Naive B cell (primary cell): Measurements from ENCODE around the gene BMPER. TPM values are rescaled to one million over a fixed set of nuclear protein-coding genes. Genes with fewer than 3 reads are reported as not detected.
"Not testable (repeated sequence)": the region's sequence is repeated elsewhere in the genome, so short reads cannot be mapped to it uniquely, and the experiment has no call there.

Experiments
- ATAC-seq, 2 donors: fragments of 150-1000 bp; cut with Tn5 transposase; 2 replicates each; pipeline ENCODE4 v1.10.0; 2021; ENCODE audit warnings: low read depth in 2 of 2, mild to moderate bottlenecking in 2 of 2, moderate library complexity in 2 of 2
- DNase-seq: peaks from one replicate; pipeline ENCODE4 v3.0.0; 2022
- H3K27ac Mint-ChIP-seq, 6 donors: one replicate each; pipeline ENCODE4 v1.8.0; 2020 to 2022; ENCODE audit warnings: mild to moderate bottlenecking in 6 of 6, mixed read lengths in 6 of 6, moderate library complexity in 5 of 6, inconsistent platforms in 2 of 6
- H3K27me3 Mint-ChIP-seq, 3 donors: one replicate each; pipeline ENCODE4 v1.8.0; 2021 to 2022; ENCODE audit warnings: mixed read lengths in 3 of 3, mild to moderate bottlenecking in 1 of 3
- H3K36me3 Mint-ChIP-seq, 2 donors: one replicate each; pipeline ENCODE4 v1.8.0; 2020 to 2022; ENCODE audit warnings: mixed read lengths in 2 of 2, inconsistent platforms in 1 of 2, mild to moderate bottlenecking in 1 of 2
- H3K4me1 Mint-ChIP-seq, 3 donors: one replicate each; pipeline ENCODE4 v1.8.0; 2020 to 2022; ENCODE audit warnings: mixed read lengths in 3 of 3, inconsistent platforms in 1 of 3, mild to moderate bottlenecking in 1 of 3, moderate library complexity in 1 of 3
- H3K4me3 Mint-ChIP-seq, 8 donors: one replicate each; pipeline ENCODE4 v1.8.0; 2020 to 2022; ENCODE audit warnings: mild to moderate bottlenecking in 8 of 8, mixed read lengths in 8 of 8, moderate library complexity in 8 of 8, inconsistent platforms in 2 of 8
- H3K9me3 Mint-ChIP-seq, 7 donors: one replicate each; pipeline ENCODE4 v1.8.0; 2020 to 2022; ENCODE audit warnings: mixed read lengths in 7 of 7, mild to moderate bottlenecking in 5 of 7, inconsistent platforms in 2 of 7, moderate library complexity in 1 of 7
- polyA plus RNA-seq, 6 donors: library from polyadenylated mRNA; unstranded; fragments of 300-500 nt; fragmentation: Illumina TruSeq; gene quantifications; one replicate each; pipeline ENCODE4 v1.2.3, GENCODE V29; 2021; ENCODE audit warnings: low read depth in 6 of 6

The BMPER gene
- polyA plus RNA-seq, 6 donors from 2014 or later = not detected

DNA sequence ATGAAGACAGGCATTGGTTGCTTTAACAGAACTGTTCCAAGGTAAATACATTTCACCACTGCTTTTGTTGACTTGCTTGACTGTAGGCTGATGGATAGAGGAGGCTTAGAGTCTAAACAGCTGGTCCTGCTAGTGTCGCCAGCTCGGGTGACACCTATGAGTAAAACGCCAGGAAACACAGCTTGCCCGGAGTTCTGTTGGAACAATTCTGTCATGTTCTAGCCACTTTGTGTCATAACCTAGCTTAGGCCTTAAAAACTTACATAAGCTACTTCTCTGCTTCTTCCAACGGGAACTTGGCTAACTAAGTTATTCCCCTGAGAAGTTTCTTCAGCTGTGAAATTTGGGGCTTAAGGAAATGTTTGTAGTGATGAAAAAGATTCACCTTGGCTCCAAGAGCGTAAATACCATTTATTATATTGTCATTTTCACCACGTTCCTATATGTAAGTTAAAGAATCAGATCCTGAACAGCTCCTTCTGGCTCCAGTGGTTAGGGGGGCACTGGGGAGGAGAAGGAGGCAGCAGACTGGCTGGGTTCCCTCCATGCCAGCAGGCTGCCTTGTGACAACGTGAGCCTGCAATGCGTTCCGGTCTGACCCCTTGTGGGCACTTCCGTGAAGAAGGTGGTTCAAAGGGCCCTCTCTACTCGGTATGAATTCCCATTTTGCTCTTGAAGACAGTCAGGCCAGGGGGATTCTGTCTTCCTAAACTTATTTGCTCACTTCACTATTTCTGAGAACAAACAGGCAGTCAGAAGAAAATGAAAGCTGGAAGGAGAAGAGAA is 253.2 kb downstream of the BMPER start:
- no peaks in the 10 kb centered on the region for H3K4me1 Mint-ChIP-seq
- ATAC-seq = no peak
- no peaks in the 10 kb centered on the region for H3K27me3 Mint-ChIP-seq
- peaks cover 0 to 4% (median 0%) of the 10 kb centered on the region in 7 donors for H3K9me3 Mint-ChIP-seq
- no peaks in the 10 kb centered on the region for H3K36me3 Mint-ChIP-seq
- no peak overlapping the region for H3K27ac Mint-ChIP-seq
- DNase-seq = no peak
- H3K4me3 Mint-ChIP-seq = no peak overlapping the region

DNA sequence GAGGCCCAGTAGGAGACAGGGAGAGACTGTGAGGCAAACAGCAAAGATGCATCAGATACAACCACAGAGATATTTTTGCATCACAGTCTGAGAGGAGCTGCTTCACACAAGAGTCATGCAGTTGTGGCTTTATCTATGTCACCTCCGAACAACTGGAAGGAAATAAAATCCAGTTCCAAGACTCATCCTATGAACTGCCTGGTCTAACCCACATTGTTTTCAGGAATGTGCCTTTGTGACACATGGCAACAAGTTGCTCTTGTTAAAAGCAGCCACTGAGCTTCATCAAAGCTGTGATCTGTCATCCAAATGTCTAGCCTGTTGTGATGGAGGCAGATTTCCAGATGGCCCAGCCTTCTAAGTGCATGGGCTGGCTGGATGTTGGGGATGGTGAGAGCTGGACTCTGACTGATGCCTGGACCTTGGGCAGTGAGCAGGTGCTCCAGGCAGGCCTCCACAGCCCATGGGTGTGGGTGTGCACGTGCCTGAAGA is 255.0 kb downstream of the BMPER start:
- DNase-seq = no peak
- no peak overlapping the region for H3K4me3 Mint-ChIP-seq
- no peaks in the 10 kb centered on the region for H3K36me3 Mint-ChIP-seq
- no peak for ATAC-seq
- peaks cover 0 to 8% (median 3%) of the 10 kb centered on the region in 7 donors for H3K9me3 Mint-ChIP-seq
- H3K27me3 Mint-ChIP-seq = no peaks in the 10 kb centered on the region
- H3K27ac Mint-ChIP-seq = no peak overlapping the region
- no peaks in the 10 kb centered on the region for H3K4me1 Mint-ChIP-seq

DNA sequence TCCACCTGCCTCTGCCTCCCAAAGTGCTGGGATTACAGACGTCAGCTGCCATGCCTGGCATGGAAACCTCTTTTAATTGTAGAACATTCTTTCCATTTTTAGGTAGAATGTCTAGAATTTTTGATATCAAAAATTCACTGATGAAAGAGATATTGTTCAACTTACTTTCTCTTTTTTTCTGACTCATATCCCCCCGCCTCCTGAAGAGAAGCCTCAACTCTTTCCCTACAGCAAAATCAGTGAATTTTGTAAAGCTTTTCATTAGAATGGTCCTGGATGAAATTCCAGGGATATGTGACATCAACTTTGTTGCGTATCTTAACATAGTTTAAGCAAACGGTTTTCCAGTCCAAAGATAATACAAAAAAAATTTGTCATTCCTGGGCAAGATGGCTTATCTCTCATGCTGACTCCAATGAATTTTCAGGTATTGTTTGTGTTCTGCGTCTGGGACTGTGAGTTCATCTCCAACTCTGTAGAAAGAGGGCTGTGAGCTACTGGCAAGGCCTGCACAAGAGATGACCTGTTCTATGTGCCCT is 256.8 kb downstream of the BMPER start:
- H3K9me3 Mint-ChIP-seq = peaks cover 0 to 8% (median 3%) of the 10 kb centered on the region in 7 donors
- H3K4me1 Mint-ChIP-seq = no peaks in the 10 kb centered on the region
- ATAC-seq (no peak), DNase-seq (no peak)
- no peak overlapping the region for H3K27ac Mint-ChIP-seq
- no peaks in the 10 kb centered on the region for H3K27me3 Mint-ChIP-seq
- no peaks in the 10 kb centered on the region for H3K36me3 Mint-ChIP-seq
- no peak overlapping the region for H3K4me3 Mint-ChIP-seq

DNA sequence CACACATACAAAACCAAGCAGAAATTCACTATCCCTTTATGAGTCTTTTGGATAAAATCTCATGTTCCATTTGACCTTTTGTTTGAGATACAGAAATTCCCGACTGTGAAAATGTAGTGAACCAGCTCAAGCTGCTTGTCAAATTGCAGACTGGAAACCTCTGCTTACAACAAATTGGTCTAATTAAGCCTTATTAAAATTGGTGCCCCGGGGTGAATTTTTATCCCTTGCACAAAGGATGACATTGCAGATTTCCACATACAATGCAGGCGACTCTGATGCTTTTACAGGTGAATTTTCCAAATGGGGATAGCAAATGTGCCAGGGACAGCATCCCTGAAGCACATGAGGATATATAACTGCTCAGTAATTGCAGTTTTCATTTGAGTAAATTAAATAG is 257.3 kb downstream of the BMPER start:
- Mint-ChIP-seq H3K4me1 (no peaks in the 10 kb centered on the region), H3K27me3 (no peaks in the 10 kb centered on the region), H3K36me3 (no peaks in the 10 kb centered on the region), H3K27ac (no peak overlapping the region), H3K4me3 (no peak overlapping the region), H3K9me3 (peaks cover 0 to 6% (median 3%) of the 10 kb centered on the region in 7 donors)
- no peak for DNase-seq
- ATAC-seq = no peak

DNA sequence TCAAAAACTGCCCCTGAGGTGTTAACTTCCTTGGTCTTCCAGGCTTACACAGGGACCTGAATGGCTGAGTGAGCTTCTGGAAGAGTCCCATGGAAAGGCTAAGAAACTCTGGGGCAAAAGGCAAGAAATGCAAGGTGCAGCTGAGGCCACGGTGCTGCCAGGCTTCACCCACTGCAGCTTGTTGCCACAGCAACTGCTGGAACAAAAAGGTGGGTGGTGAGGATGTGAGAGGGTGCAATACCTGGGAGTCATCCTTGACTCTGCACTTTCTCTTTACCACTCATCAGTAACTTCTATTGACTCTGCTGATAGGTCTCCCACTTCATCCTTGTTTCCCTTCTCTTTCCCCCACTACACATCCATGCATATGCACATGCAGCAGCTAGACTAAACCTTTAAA is 258.6 kb downstream of the BMPER start:
- no peak for DNase-seq
- no peak overlapping the region for H3K4me3 Mint-ChIP-seq
- peaks cover 0 to 9% (median 3%) of the 10 kb centered on the region in 7 donors for H3K9me3 Mint-ChIP-seq
- H3K36me3 Mint-ChIP-seq = no peaks in the 10 kb centered on the region
- no peaks in the 10 kb centered on the region for H3K4me1 Mint-ChIP-seq
- no peaks in the 10 kb centered on the region for H3K27me3 Mint-ChIP-seq
- H3K27ac Mint-ChIP-seq = no peak overlapping the region
- ATAC-seq = no peak

DNA sequence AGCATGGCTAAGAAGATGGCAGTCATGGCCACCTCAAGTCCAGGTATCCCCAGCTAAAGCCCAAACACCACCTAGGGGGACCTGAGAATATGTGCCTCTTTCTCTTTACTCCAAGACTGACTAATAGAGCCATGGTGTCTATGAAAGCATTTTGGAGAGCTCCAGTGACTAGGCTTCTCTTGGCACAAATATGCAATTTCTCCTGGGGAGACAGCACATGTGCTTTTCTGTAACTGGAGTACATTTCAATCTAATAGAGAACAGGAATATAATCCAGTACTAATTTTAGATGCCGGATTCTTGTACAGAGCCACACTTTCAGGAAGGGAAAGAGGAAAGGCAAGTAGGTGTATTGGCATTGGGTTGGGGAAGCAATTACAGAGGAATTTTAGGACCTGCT is 260.1 kb downstream of the BMPER start:
- DNase-seq (no peak), ATAC-seq (no peak)
- H3K36me3 Mint-ChIP-seq = no peaks in the 10 kb centered on the region
- H3K9me3 Mint-ChIP-seq = peaks cover 0 to 9% (median 3%) of the 10 kb centered on the region in 7 donors
- no peaks in the 10 kb centered on the region for H3K27me3 Mint-ChIP-seq
- no peaks in the 10 kb centered on the region for H3K4me1 Mint-ChIP-seq
- no peak overlapping the region for H3K27ac Mint-ChIP-seq
- H3K4me3 Mint-ChIP-seq = no peak overlapping the region

DNA sequence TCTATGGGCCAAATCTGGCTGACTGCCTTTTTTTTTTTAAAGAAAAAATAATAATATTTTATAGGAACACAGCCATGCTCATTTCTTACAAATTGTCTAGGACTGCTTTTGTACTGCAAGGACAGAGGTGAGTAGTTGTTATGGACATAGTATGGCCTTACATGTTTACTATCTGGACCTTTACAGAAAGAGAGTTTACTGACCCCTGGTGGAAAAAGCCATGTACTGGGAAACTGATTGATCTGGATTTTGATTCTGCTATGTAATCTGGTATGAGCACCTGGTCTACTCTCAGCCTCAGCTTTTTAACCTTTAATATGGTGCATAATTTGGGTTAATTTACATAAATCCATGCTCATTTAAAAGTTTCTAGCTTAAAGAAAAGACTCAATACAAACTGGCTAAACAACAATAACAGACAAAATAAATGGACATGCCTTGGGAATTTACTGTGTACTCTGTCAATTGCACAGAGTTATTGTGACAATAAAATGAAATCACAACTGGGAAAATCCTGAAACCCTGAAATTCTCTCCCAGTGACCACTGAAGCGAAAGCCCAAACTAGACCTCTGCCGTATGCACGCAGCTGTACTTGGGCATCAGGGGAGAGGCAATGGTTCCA is 260.7 kb downstream of the BMPER start:
- H3K27ac Mint-ChIP-seq = no peak overlapping the region

DNA sequence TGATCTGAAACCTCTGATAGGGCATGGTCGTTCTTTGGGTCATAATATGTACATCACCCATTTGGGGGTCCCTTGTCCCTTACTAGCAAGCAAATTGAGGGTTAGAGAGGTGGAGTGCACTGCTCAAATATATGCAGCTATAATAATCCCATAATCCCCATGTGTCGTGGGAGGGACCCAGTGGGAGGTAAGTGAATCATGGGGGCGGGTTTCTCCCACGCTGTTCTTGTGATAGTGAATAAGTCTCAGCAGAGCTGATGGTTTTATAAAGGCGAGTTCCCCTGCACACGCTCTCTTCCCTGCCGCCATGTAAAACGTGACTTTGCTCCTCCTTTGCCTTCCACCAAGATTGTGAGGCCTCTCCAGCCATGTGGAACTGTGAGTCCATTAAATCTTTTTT is 262.7 kb downstream of the BMPER start:
- DNase-seq (no peak), ATAC-seq (no peak)
- peaks cover 0 to 9% (median 3%) of the 10 kb centered on the region in 7 donors for H3K9me3 Mint-ChIP-seq
- no peak overlapping the region for H3K27ac Mint-ChIP-seq
- no peaks in the 10 kb centered on the region for H3K27me3 Mint-ChIP-seq
- H3K4me3 Mint-ChIP-seq = no peak overlapping the region
- no peaks in the 10 kb centered on the region for H3K4me1 Mint-ChIP-seq
- H3K36me3 Mint-ChIP-seq = no peaks in the 10 kb centered on the region

More for the DNA sequence above, 260.7 kb downstream of the BMPER start:
- no peak for DNase-seq
- Mint-ChIP-seq H3K36me3 (no peaks in the 10 kb centered on the region), H3K4me3 (no peak overlapping the region), H3K9me3 (peaks cover 0 to 9% (median 3%) of the 10 kb centered on the region in 7 donors), H3K4me1 (no peaks in the 10 kb centered on the region), H3K27me3 (no peaks in the 10 kb centered on the region)
- no peak for ATAC-seq

DNA sequence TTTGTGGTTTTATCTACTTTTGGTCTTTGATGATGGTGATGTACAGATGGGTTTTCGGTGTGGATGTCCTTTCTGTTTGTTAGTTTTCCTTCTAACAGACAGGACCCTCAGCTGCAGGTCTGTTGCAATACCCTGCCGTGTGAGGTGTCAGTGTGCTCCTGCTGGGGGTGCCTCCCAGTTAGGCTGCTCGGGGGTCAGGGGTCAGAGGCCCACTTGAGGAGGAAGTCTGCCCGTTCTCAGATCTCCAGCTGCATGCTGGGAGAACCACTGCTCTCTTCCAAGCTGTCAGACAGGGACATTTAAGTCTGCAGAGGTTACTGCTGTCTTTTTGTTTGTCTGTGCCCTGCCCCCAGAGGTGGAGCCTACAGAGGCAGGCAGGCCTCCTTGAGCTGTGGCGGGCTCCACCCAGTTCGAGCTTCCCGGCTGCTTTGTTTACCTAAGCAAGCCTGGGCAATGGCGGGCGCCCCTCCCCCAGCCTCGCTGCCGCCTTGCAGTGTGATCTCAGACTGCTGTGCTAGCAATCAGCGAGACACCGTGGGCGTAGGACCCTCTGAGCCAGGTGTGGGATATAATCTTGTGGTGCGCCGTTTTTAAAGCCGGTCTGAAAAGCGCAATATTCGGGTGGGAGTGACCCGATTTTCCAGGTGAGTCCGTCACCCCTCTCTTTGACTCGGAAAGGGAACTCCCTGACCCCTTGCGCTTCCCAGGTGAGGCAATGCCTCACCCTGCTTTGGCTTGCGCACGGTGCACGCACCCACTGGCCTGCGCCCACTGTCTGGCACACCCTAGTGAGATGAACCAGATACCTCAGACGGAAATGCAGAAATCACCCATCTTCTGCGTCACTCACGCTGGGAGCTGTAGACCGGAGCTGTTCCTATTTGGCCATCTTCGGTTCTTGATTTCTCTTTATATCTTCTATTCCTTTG is 269.6 kb downstream of the BMPER start:
- DNase-seq, ATAC-seq, H3K27ac Mint-ChIP-seq, H3K36me3 Mint-ChIP-seq, H3K4me1 Mint-ChIP-seq, H3K27me3 Mint-ChIP-seq: not testable (repeated sequence)
- peaks cover 0 to 10% (median 4%) of the 10 kb centered on the region in 7 donors for H3K9me3 Mint-ChIP-seq
- H3K4me3 Mint-ChIP-seq = peak overlapping the region in 1 of 8 donors; percentile 45

DNA sequence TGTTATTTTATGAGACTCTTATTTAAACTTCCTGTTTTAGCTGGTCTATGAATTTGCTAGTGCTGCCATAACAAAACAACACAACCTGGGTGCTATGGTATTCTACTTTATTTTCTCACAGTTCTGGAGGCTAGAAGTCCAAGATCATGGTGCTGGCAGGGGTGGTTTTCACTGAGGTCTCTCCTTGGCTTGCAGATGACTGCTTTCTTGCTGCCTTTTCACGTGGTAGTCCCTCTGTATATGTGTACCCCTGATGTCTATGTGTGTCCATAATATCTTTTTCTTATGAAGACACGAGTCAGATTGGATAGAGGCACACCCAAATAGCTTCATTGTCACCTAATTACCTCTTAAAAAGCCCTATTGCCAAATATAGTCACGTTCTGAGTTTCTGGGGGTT is 270.5 kb downstream of the BMPER start:
- H3K4me1 Mint-ChIP-seq = no peaks in the 10 kb centered on the region
- H3K4me3 Mint-ChIP-seq = no peak overlapping the region
- peaks cover 0 to 10% (median 4%) of the 10 kb centered on the region in 7 donors for H3K9me3 Mint-ChIP-seq
- ATAC-seq = no peak
- H3K27ac Mint-ChIP-seq = no peak overlapping the region
- no peak for DNase-seq
- H3K36me3 Mint-ChIP-seq = peaks cover 0 to 4% of the 10 kb centered on the region in 2 donors
- no peaks in the 10 kb centered on the region for H3K27me3 Mint-ChIP-seq

DNA sequence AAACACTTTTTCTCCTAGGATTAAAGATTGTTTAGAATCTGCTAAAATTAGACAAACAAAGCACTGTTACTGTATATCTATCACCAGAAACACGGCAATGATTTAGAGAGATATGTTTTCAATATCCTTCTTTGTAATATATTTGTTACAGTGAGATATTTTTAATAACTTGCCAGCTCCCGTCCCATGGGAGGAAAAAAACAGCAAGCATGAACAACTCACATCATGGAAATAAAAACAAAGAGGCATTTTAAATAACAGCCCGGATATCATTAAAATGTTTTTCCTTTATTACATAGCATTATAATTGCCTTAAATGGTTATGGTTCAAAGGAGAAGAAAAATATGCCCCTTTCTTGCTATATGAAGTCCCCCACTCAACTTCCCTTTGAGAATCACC is 272.1 kb downstream of the BMPER start:
- no peak for ATAC-seq
- no peak for DNase-seq
- Mint-ChIP-seq H3K4me3 (no peak overlapping the region), H3K9me3 (peaks cover 0 to 15% (median 4%) of the 10 kb centered on the region in 7 donors), H3K27me3 (no peaks in the 10 kb centered on the region), H3K36me3 (peaks cover 0 to 4% of the 10 kb centered on the region in 2 donors), H3K4me1 (no peaks in the 10 kb centered on the region), H3K27ac (no peak overlapping the region)

DNA sequence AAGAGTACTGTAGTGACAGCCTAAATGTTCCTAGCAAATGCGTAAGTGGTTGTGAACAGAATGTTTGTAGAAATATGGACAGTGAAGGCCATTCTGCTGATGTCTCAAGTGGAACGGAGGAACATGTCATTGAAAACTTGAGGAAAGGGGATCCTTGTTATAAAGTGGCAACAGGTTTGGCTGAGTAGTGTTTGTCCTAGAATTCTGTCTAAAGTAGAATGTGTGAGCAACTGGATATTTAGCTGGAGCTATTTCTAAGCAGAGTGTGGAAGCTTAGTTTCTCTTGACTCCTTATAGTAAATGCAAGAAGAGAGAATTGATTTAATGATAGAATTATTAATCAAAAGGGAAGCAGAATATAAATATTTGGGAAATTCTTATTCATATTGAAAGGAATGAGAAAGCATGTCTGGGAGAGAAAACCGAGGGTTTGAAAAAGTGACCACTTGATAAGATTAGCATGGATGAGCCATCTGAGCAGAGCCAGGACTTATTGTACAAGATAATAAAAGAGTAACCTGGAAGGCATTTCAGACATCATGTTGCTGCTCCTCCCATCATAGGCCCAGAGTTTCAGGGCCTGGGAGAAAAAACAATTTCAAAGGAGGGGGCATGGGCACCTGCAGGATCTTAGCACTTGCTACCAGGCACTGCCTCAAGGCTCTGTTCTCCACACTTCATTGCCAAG is 276.1 kb downstream of the BMPER start:
- ATAC-seq (no peak), DNase-seq (no peak)
- Mint-ChIP-seq H3K27me3 (no peaks in the 10 kb centered on the region), H3K4me3 (no peak overlapping the region), H3K9me3 (peaks cover 0 to 13% (median 2%) of the 10 kb centered on the region in 7 donors), H3K4me1 (no peaks in the 10 kb centered on the region), H3K36me3 (no peaks in the 10 kb centered on the region), H3K27ac (peak overlapping the region in 1 of 6 donors; percentile 2)

DNA sequence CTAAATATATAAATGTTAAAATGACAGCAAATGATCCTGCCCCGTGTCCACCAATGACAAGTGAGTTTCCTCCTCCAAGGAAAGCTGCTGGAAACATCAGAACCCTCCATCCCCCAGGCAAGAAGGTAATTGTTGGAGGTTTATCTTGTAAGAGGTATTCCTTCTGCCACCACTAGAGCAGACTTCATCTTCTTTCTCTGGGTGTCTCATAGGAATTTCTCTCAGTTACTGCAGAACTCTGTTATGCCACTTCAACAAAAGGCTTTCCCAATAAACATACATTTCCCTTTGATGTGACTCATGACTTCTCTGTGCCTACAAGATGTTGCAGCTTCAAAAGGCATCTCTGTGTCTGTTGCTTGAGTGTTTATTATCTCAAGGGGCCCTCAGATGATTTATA is 279.1 kb downstream of the BMPER start:
- ATAC-seq (no peak), DNase-seq (no peak)
- Mint-ChIP-seq H3K27ac (no peak overlapping the region), H3K4me3 (no peak overlapping the region), H3K9me3 (peaks cover 0 to 13% (median 2%) of the 10 kb centered on the region in 7 donors), H3K36me3 (no peaks in the 10 kb centered on the region), H3K4me1 (no peaks in the 10 kb centered on the region), H3K27me3 (no peaks in the 10 kb centered on the region)
